NCI-H2196 (cell line): ENCODE results near the gene IGFBP5.
A peak's percentile ranks its signal among the peaks of the same experiment; 100 is the strongest.

Experiments
- DNase-seq: peaks from one replicate; lab custom pipeline; 2025; ENCODE audit not compliant: unreplicated experiment; lab: John Stamatoyannopoulos, UW

IGFBP5 gene

GRCh38 chr2:216650626-216651257 lies 44.6 kb downstream of the IGFBP5 start:
- DNase-seq: no peak

GRCh38 chr2:216649574-216649973 lies 45.8 kb downstream of the IGFBP5 start:
- DNase-seq: no peak

- no peak for DNase-seq
Observed at GRCh38 chr2:216648105-216648504, 47.2 kb downstream of the IGFBP5 start.

GRCh38 chr2:216646116-216646515 lies 49.2 kb downstream of the IGFBP5 start:
- no peak for DNase-seq

- peak; percentile 34 for DNase-seq
Observed at GRCh38 chr2:216645636-216645950, 49.8 kb downstream of the IGFBP5 start.

GRCh38 chr2:216644842-216645635 lies 50.3 kb downstream of the IGFBP5 start:
- DNase-seq: no peak

GRCh38 chr2:216643986-216644659 lies 51.2 kb downstream of the IGFBP5 start:
- DNase-seq: no peak

- no peak for DNase-seq
Observed at GRCh38 chr2:216637472-216637871, 57.9 kb downstream of the IGFBP5 start.

GRCh38 chr2:216636551-216637450 lies 58.5 kb downstream of the IGFBP5 start:
- no peak for DNase-seq

- no peak for DNase-seq
Observed at GRCh38 chr2:216635701-216636550, 59.4 kb downstream of the IGFBP5 start.

GRCh38 chr2:216635171-216635570 lies 60.2 kb downstream of the IGFBP5 start:
- DNase-seq: no peak

- no peak for DNase-seq
Observed at GRCh38 chr2:216634370-216635148, 60.8 kb downstream of the IGFBP5 start.

- no peak for DNase-seq
Observed at GRCh38 chr2:216633616-216634369, 61.6 kb downstream of the IGFBP5 start.

- DNase-seq: peak; percentile 67
Observed at GRCh38 chr2:216632952-216633615, 62.3 kb downstream of the IGFBP5 start, which contains the start of gene IGFBP2. Gene IGFBP2, plus strand, starts transcription at chr2:216633420. Its CDS starts 104 bp downstream, at chr2:216633524.

- DNase-seq: no peak
Observed at GRCh38 chr2:216632346-216632951, 62.9 kb downstream of the IGFBP5 start.

GRCh38 chr2:216629784-216630183 lies 65.6 kb downstream of the IGFBP5 start:
- DNase-seq: no peak

GRCh38 chr2:216626875-216627245 lies 68.5 kb downstream of the IGFBP5 start:
- DNase-seq: no peak
